Measurements from ENCODE around the gene URGCP. TPM values are rescaled to one million over a fixed set of nuclear protein-coding genes. Genes with fewer than 3 reads are reported as not detected.

Gene URGCP
- total and polyA plus RNA-seq, 8 donors, result 25.5 to 37.5 (median 31.0) TPM

- peaks cover 0 to 86% of the 10 kb centered on the region in 2 donors for H3K36me3 ChIP-seq
- H3K9me3 ChIP-seq, result no peaks in the 10 kb centered on the region
- peak overlapping the region in 1 of 2 donors; percentile 35 for H3K27ac ChIP-seq
- H3K4me3 ChIP-seq, result no peak overlapping the region
- intact Hi-C loops (cut with DNase I), result no loop called here
- H3K4me1 ChIP-seq, result peaks cover 0 to 5% of the 10 kb centered on the region in 2 donors
- H3K27me3 ChIP-seq, result no peaks in the 10 kb centered on the region
- no peak for TF ChIP-seq CTCF (IDR thresholded peaks at IDR 0.05)
- no peak for DNase-seq
- ATAC-seq, result no peak
Measured at GRCh38 chr7:43879477-43879876, 26.9 kb downstream of the URGCP start.

DNA sequence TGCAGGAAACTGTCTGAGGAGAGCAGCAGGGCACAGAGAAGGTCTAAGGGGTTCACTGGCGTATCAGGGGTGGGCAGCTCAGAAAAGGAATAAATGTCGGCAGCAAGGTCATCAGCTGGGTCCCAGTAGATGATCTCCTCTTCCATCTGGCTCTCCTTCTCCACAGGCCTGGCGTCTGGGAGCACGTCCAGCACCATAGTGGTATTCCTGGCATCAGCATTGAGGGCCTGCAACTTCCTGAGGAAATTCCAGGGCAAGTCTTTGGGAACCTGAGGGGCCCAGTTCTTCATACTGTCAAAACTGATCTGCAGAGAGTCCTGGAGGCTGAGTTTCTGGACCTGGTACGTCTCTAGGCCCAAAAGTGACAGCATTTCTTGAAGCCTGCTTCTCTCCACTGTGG, 27.5 kb downstream of the URGCP start:
- peak overlapping the region in 1 of 2 donors; percentile 35 for H3K27ac ChIP-seq
- DNase-seq (no peak), ATAC-seq (no peak)
- no peak overlapping the region for H3K4me3 ChIP-seq
- no peaks in the 10 kb centered on the region for H3K27me3 ChIP-seq
- TF ChIP-seq CTCF (IDR thresholded peaks at IDR 0.05), result no peak
- intact Hi-C loops (cut with DNase I), result no loop called here
- H3K9me3 ChIP-seq, result no peaks in the 10 kb centered on the region
- H3K36me3 ChIP-seq, result peaks cover 0 to 80% of the 10 kb centered on the region in 2 donors
- H3K4me1 ChIP-seq, result peaks cover 0 to 5% of the 10 kb centered on the region in 2 donors

- intact Hi-C loops (cut with DNase I), result no loop called here
- H3K4me3 ChIP-seq, result no peak overlapping the region
- TF ChIP-seq CTCF (IDR thresholded peaks at IDR 0.05), result no peak
- H3K27ac ChIP-seq, result peak overlapping the region in 1 of 2 donors; percentile 35
- ATAC-seq, result no peak
- H3K36me3 ChIP-seq, result peaks cover 0 to 77% of the 10 kb centered on the region in 2 donors
- no peaks in the 10 kb centered on the region for H3K27me3 ChIP-seq
- peaks cover under 1 to 5% of the 10 kb centered on the region in 2 donors for H3K4me1 ChIP-seq
- DNase-seq, result no peak
- H3K9me3 ChIP-seq, result no peaks in the 10 kb centered on the region
Measured at GRCh38 chr7:43877968-43878864, 28.2 kb downstream of the URGCP start.

DNA sequence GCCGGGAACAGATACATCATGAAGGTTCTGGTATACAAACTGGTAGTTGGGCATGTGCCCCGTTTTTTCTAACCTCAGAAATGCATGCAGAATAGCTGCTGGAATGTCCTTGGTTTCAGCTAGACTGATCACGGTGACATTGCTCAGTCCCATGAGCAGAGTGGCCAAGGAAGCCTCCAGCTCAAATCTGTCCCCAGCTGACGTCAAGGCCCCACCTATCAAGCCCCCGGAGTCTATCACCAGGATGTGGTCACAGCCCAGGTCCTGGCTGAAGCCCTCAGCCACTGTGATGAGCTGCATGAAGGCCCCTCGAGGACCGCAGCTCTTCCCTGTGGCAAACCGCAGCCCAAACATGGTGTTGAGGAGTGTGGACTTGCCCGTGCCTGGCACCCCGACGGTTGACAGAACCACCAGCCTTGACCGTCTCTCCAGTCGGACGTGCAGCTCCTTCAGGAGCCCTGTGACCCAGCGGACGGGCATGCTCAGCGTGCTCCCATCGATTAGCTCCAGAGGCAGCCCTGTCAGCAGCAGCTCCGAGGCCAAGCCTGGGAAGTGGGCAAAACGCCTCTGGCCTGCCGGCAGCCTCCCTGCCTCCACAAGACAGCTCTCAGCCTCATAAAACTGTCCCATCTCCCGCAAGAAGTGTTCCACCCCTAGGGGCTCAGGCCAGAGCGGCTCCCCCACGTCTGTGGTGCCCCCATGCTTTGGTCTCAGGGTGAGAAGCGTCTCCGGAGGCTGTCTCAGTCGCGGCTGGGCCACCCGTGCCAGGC, 29.2 kb downstream of the URGCP start:
- Histone ChIP-seq H3K4me1 (peaks cover 3 to 6% of the 10 kb centered on the region in 2 donors), H3K27me3 (no peaks in the 10 kb centered on the region), H3K27ac (no peak overlapping the region), H3K36me3 (peaks cover 0 to 70% of the 10 kb centered on the region in 2 donors), H3K9me3 (no peaks in the 10 kb centered on the region), H3K4me3 (no peak overlapping the region)
- ATAC-seq (no peak), DNase-seq (no peak)
- intact Hi-C loops (cut with DNase I), result no loop called here
- no peak for TF ChIP-seq CTCF (IDR thresholded peaks at IDR 0.05)

- ATAC-seq (no peak), DNase-seq (no peak)
- no peak for TF ChIP-seq CTCF (IDR thresholded peaks at IDR 0.05)
- Histone ChIP-seq H3K9me3 (no peaks in the 10 kb centered on the region), H3K4me3 (no peak overlapping the region), H3K27ac (no peak overlapping the region), H3K36me3 (peaks cover 0 to 62% of the 10 kb centered on the region in 2 donors), H3K27me3 (no peaks in the 10 kb centered on the region), H3K4me1 (peaks cover 3 to 9% of the 10 kb centered on the region in 2 donors)
- intact Hi-C loops (cut with DNase I), result no loop called here
Measured at GRCh38 chr7:43876241-43876640, 30.2 kb downstream of the URGCP start.
